Measurements from ENCODE around the gene EVI5L.

EVI5L gene

GRCh38 chr19:7823686-7824301 lies 6.2 kb upstream of the EVI5L start:
- Histone ChIP-seq H3K9me2 (replicated peaks; ENCODE audit: control insufficient read depth, low read length) (no peaks in the 10 kb centered on the region), H3K27me3 (ENCODE audit: control insufficient read depth, low read length) (peaks cover 19% of the 10 kb centered on the region), H3K4me3 (ENCODE audit: low read length) (no peak overlapping the region), H3F3A (ENCODE audit: control insufficient read depth, insufficient read depth) (no peaks in the 10 kb centered on the region), H3K4me1 (ENCODE audit: control insufficient read depth, low read length) (no peaks in the 10 kb centered on the region), H4K20me1 (ENCODE audit: control insufficient read depth, insufficient read depth, low read depth, low read length) (no peaks in the 10 kb centered on the region), H3K79me2 (ENCODE audit: control insufficient read depth, low read length) (no peaks in the 10 kb centered on the region), H3K9me3 (ENCODE audit: control insufficient read depth, insufficient read depth, low read length) (no peaks in the 10 kb centered on the region), H3K36me3 (ENCODE audit: control insufficient read depth, low read length) (no peaks in the 10 kb centered on the region), H3K4me2 (ENCODE audit: low read length) (no peak overlapping the region), H3K27ac (ENCODE audit: low read depth, low read length) (no peak overlapping the region)
- TF ChIP-seq EZH2phosphoT487 (IDR thresholded peaks at IDR 0.05; ENCODE audit: borderline replicate concordance, low read length) (no peak), CTCF (IDR thresholded peaks at IDR 0.05; ENCODE audit: low read depth, low read length, poor library complexity, severe bottlenecking) (no peak)

GRCh38 chr19:7829166-7829520 lies 875 bp upstream of the EVI5L start:
- no peak for TF ChIP-seq CTCF (IDR thresholded peaks at IDR 0.05; ENCODE audit: low read depth, low read length, poor library complexity, severe bottlenecking)
- TF ChIP-seq EZH2phosphoT487 (IDR thresholded peaks at IDR 0.05; ENCODE audit: borderline replicate concordance, low read length) = no peak
- H3K4me2 ChIP-seq (ENCODE audit: low read length) = peak overlapping the region; percentile 53
- H3K4me3 ChIP-seq (ENCODE audit: low read length) = peak overlapping the region; percentile 54

GRCh38 chr19:7830272-7830771 lies 304 bp downstream of the EVI5L start:
- H3K9me3 ChIP-seq (ENCODE audit: control insufficient read depth, insufficient read depth, low read length) = no peaks in the 10 kb centered on the region

More at GRCh38 chr19:7829166-7829520, 875 bp upstream of the EVI5L start:
- H4K20me1 ChIP-seq (ENCODE audit: control insufficient read depth, insufficient read depth, low read depth, low read length) = no peaks in the 10 kb centered on the region
- H3K9me2 ChIP-seq (replicated peaks; ENCODE audit: control insufficient read depth, low read length) = no peaks in the 10 kb centered on the region
- no peaks in the 10 kb centered on the region for H3K36me3 ChIP-seq (ENCODE audit: control insufficient read depth, low read length)
- H3F3A ChIP-seq (ENCODE audit: control insufficient read depth, insufficient read depth) = no peaks in the 10 kb centered on the region
- no peaks in the 10 kb centered on the region; the same call in 1 of the 2 replicates for H3K27me3 ChIP-seq (ENCODE audit: control insufficient read depth, low read length)
- no peak overlapping the region for H3K27ac ChIP-seq (ENCODE audit: low read depth, low read length)
- peaks cover 11% of the 10 kb centered on the region for H3K4me1 ChIP-seq (ENCODE audit: control insufficient read depth, low read length)
- no peaks in the 10 kb centered on the region for H3K79me2 ChIP-seq (ENCODE audit: control insufficient read depth, low read length)
- H3K9me3 ChIP-seq (ENCODE audit: control insufficient read depth, insufficient read depth, low read length) = no peaks in the 10 kb centered on the region

More at GRCh38 chr19:7830272-7830771, 304 bp downstream of the EVI5L start:
- no peaks in the 10 kb centered on the region for H3K9me2 ChIP-seq (replicated peaks; ENCODE audit: control insufficient read depth, low read length)
- peaks cover 11% of the 10 kb centered on the region for H3K4me1 ChIP-seq (ENCODE audit: control insufficient read depth, low read length)
- no peaks in the 10 kb centered on the region; the same call in 1 of the 2 replicates for H3K27me3 ChIP-seq (ENCODE audit: control insufficient read depth, low read length)
- no peaks in the 10 kb centered on the region for H3K79me2 ChIP-seq (ENCODE audit: control insufficient read depth, low read length)
- TF ChIP-seq CTCF (IDR thresholded peaks at IDR 0.05; ENCODE audit: low read depth, low read length, poor library complexity, severe bottlenecking) (no peak), EZH2phosphoT487 (IDR thresholded peaks at IDR 0.05; ENCODE audit: borderline replicate concordance, low read length) (no peak)
- peak overlapping the region; percentile 54 for H3K4me3 ChIP-seq (ENCODE audit: low read length)
- no peaks in the 10 kb centered on the region for H3K36me3 ChIP-seq (ENCODE audit: control insufficient read depth, low read length)
- no peaks in the 10 kb centered on the region for H4K20me1 ChIP-seq (ENCODE audit: control insufficient read depth, insufficient read depth, low read depth, low read length)
- no peak overlapping the region for H3K27ac ChIP-seq (ENCODE audit: low read depth, low read length)
- H3F3A ChIP-seq (ENCODE audit: control insufficient read depth, insufficient read depth) = no peaks in the 10 kb centered on the region
- peak overlapping the region; percentile 70 for H3K4me2 ChIP-seq (ENCODE audit: low read length)
